Left lung (tissue), 10 donors: ENCODE data around the gene SNIP1. TPM values are rescaled to one million over a fixed set of nuclear protein-coding genes. Genes with fewer than 3 reads are reported as not detected.

ENCODE experiments used
- ATAC-seq: fragments of 200-7000 bp; cut with Tn5 transposase; one replicate; pipeline ENCODE4 v1.9.1; 2020; ENCODE audit warnings: moderate library complexity
- DNase-seq, 4 donors: peaks; one replicate each; pipeline ENCODE4 v3.0.0-alpha.2; 2013 to 2020
- H3K27ac ChIP-seq, 2 donors: fragments of 200-600 bp; sonication (generic) in 1 of 2; one replicate each; pipeline versions ENCODE4 v1.5.0 to v1.8.0; 2020 to 2021
- H3K27me3 ChIP-seq, 2 donors: fragments of 200-600 bp; sonication (generic) in 1 of 2; one replicate each; pipeline versions ENCODE4 v1.5.0 to v1.8.0; 2020 to 2021
- H3K36me3 ChIP-seq, 2 donors: fragments of 200-600 bp; sonication (generic) in 1 of 2; one replicate each; pipeline versions ENCODE4 v1.5.0 to v1.8.0; 2020 to 2021
- H3K4me1 ChIP-seq, 2 donors: fragments of 200-600 bp; one replicate each; pipeline ENCODE4 v1.8.0; 2021
- H3K4me3 ChIP-seq, 2 donors: fragments of 200-600 bp; sonication (generic) in 1 of 2; one replicate each; pipeline versions ENCODE4 v1.5.0 to v1.8.0; 2020 to 2021; ENCODE audit warnings: mild to moderate bottlenecking in 1 of 2
- H3K9me3 ChIP-seq, 2 donors: fragments of 200-600 bp; sonication (generic) in 1 of 2; one replicate each; pipeline versions ENCODE4 v1.5.0 to v1.8.0; 2020 to 2021
- intact Hi-C, 2 donors: fragments of 100-400 bp; cut with DNase I; formaldehyde crosslinking; loops; one replicate each; pipeline versions ENCODE4 v1.11.2 to v1.14.2; 2022
- microRNA-seq, 2 donors: library from miRNA; unstranded; fragments of <30 nt; microRNA quantifications; one replicate each; pipeline ENCODE4, GENCODE V29; 2019
- polyA plus RNA-seq, 6 donors: library from polyadenylated mRNA; unstranded; fragments of 120-200 nt; gene quantifications; one replicate each; pipeline ENCODE4 v1.2.1, GENCODE V29; 2013; ENCODE audit not compliant: insufficient read length in 6 of 6
- total RNA-seq, 2 donors: library from RNA; stranded (reverse); fragmentation: NEBNext Ultra II Directional; extraction: Animal tissue kit (Norgen Biotek cat#: 25700); gene quantifications; one replicate each; pipeline ENCODE4 v1.2.1, GENCODE V29; 2021
- TF ChIP-seq, protein P1 (sequence below), 2 donors: fragments of 200-600 bp; sonication (generic) in 1 of 2; IDR thresholded peaks; one replicate each; pipeline versions ENCODE4 v1.5.0 to v1.8.0; 2021; ENCODE audit warnings: antibody characterized with exemption in 2 of 2
- donor health status: DM: no; HTN: yes; CAD: no.
- donor health status: DM: no; HTN: no; CAD: no.

SNIP1 gene
- total and polyA plus RNA-seq, 8 donors = 12.3 to 17.3 (median 13.8) TPM

DNA sequence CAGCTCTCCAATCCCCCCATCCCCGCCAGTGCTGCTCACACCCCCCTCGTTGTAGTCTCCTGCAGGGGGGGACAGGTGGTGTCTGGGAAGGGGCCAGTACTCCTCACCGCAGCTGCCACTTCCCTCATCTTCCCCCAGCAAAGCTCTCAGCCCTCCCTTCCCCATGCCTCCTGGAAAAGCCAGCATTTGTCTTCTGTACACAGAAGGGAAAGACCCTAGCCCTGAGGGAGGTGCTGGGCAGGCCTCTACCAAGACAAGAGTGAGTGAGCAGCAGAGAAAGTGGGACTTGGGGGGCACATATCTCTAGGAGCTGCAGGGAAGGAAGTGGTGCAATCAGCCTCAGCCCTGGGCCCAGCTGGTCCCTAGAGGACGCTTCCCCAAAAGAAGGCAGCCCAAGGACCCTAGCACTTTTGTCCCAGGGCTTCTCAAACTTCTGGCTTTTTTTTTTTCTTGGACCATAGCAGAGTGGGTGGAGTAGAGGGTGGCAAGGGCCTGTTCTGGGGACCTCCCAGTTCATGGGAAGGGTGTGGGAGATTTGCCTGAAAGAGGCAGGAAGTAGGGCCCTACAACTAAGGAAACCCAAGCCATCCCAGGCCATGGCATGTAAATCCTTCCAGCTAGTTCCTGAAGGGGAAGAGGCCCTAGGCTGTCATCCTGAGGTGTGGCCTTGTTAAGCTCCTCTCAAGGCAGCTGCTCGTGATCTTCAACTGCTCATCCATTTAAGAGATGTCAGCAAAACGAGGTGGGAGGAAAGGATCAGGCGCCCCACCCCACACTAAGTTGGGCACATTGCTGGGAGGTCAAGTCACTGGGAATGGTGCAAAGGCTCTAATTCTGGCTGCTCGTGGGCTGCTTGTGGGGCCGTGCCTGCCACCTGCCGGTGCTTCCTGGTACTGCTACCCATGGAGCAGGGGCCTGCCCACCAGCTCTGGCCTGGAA lies 67.1 kb downstream of the SNIP1 start:
- no peaks in the 10 kb centered on the region for H3K27me3 ChIP-seq
- TF ChIP-seq, protein P1, sequence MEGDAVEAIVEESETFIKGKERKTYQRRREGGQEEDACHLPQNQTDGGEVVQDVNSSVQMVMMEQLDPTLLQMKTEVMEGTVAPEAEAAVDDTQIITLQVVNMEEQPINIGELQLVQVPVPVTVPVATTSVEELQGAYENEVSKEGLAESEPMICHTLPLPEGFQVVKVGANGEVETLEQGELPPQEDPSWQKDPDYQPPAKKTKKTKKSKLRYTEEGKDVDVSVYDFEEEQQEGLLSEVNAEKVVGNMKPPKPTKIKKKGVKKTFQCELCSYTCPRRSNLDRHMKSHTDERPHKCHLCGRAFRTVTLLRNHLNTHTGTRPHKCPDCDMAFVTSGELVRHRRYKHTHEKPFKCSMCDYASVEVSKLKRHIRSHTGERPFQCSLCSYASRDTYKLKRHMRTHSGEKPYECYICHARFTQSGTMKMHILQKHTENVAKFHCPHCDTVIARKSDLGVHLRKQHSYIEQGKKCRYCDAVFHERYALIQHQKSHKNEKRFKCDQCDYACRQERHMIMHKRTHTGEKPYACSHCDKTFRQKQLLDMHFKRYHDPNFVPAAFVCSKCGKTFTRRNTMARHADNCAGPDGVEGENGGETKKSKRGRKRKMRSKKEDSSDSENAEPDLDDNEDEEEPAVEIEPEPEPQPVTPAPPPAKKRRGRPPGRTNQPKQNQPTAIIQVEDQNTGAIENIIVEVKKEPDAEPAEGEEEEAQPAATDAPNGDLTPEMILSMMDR (IDR thresholded peaks at IDR 0.05) = peak; percentile 98
- intact Hi-C loops = loop anchor here in 1 of 2 donors (5.0 kb wide), 1 partner anchor 35 kb away; no protein-coding TSS in a partner anchor

DNA sequence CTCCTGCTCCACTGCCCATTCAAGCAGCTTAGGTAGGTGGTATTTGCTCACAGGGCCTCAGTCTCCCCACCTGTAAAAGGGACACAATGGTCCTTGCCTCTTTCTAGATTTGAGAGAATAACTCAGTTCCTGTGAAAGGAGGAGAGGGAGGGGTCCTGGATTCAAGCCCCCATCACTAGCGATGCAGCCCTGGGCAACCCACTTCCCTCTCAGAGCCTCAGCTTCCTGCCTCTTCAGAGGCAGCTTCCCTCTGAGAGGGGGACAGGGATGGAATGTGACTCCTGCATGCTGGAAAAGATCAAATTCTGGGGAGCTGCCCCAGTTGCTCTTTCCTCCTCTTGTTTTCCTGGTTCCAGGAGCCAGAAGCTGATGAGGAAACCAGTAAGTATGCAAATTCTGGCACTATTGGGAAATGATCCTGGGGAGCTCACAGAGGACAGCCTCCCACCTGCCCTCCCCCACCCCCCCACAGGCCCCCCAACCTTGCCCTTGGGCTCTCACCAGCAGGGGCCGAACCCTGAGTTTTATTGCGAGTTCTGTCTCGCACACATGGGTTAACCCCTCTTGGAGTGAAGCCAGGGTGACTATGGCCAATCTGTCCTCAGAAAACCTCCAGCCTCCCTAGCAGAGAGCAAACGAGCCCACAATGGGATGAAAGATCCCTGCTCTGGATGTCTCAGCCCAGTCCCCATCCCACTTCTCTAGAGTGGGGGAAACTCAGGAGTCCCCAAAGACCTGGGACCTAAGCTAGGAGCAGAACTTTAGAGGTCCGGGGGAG lies 68.0 kb downstream of the SNIP1 start:
- intact Hi-C loops = loop anchor here in 1 of 2 donors (5.0 kb wide), 1 partner anchor 34 kb away; no protein-coding TSS in a partner anchor
- no peaks in the 10 kb centered on the region for H3K9me3 ChIP-seq
- no peak for DNase-seq
- TF ChIP-seq, protein P1 (IDR thresholded peaks at IDR 0.05) = no peak
- H3K4me3 ChIP-seq = no peak overlapping the region
- peak overlapping the region; percentile 74 to 85 for H3K27ac ChIP-seq
- peaks cover 36 to 65% of the 10 kb centered on the region in 2 donors for H3K4me1 ChIP-seq
- no peak for ATAC-seq
- peaks cover 8 to 59% of the 10 kb centered on the region in 2 donors for H3K36me3 ChIP-seq
- H3K27me3 ChIP-seq = no peaks in the 10 kb centered on the region

More for the DNA sequence above, 67.1 kb downstream of the SNIP1 start:
- Histone ChIP-seq H3K4me1 (peaks cover 36 to 58% of the 10 kb centered on the region in 2 donors), H3K27ac (peak overlapping the region; percentile 74 to 85), H3K9me3 (no peaks in the 10 kb centered on the region), H3K36me3 (peaks cover 8 to 59% of the 10 kb centered on the region in 2 donors), H3K4me3 (no peak overlapping the region)
- DNase-seq (peak in 3 of 4 donors; percentile 57 to 94 (median 74)), ATAC-seq (peak; percentile 90)

Small RNAs within 50 kb of the gene (microRNA-seq; reads per million reads assigned to microRNA genes)
- gene MIR5581 = 0.67 to 0.82 reads per million in 2 donors

Other genes with a start within 250 kb of the SNIP1 start
- 10 to 100 TPM; 10.2 to 28.0 TPM for gene ZC3H12A, start 79.7 kb downstream of the SNIP1 start, total RNA-seq
- 1 to 10 TPM; 1.1 to 3.2 (median 1.9) TPM for gene ZC3H12A, start 79.7 kb downstream of the SNIP1 start, polyA plus RNA-seq
- 10 to 100 TPM; 47.7 to 56.0 TPM for gene MEAF6, start 39.5 kb downstream of the SNIP1 start, total RNA-seq
- 10 to 100 TPM; 84.2 to 94.7 (median 87.9) TPM for gene MEAF6, start 39.5 kb downstream of the SNIP1 start, polyA plus RNA-seq
- gene DNALI1, start 2.6 kb upstream of the SNIP1 start, total RNA-seq = 10 to 100 TPM; 17.9 to 24.1 TPM
- 10 to 100 TPM; 44.3 to 60.5 (median 51.6) TPM for gene DNALI1, start 2.6 kb upstream of the SNIP1 start, polyA plus RNA-seq
- 10 to 100 TPM; 32.2 to 41.8 TPM for gene GNL2, start 41.6 kb upstream of the SNIP1 start, total RNA-seq
- 10 to 100 TPM; 56.6 to 70.8 (median 65.3) TPM for gene GNL2, start 41.6 kb upstream of the SNIP1 start, polyA plus RNA-seq
- 1 to 10 TPM in 1 of 2 donors, under 1 TPM in 1; 0.52 to 1.2 TPM for gene RSPO1, start 80.6 kb upstream of the SNIP1 start, total RNA-seq
- gene RSPO1, start 80.6 kb upstream of the SNIP1 start, polyA plus RNA-seq = 1 to 10 TPM in 5 of 6 donors, under 1 TPM in 1; 0.93 to 2.2 (median 1.6) TPM
- 1 to 10 TPM; 3.4 to 5.8 TPM for gene CDCA8, start 138.2 kb upstream of the SNIP1 start, total RNA-seq
- gene CDCA8, start 138.2 kb upstream of the SNIP1 start, polyA plus RNA-seq = 10 to 100 TPM; 12.9 to 32.6 (median 16.4) TPM
- gene EPHA10, start 210.8 kb upstream of the SNIP1 start, total RNA-seq = 1 to 10 TPM; 2.3 to 3.2 TPM
- gene EPHA10, start 210.8 kb upstream of the SNIP1 start, polyA plus RNA-seq = under 1 TPM; 0.13 to 0.25 (median 0.18) TPM
- gene MANEAL, start 239.6 kb upstream of the SNIP1 start, total RNA-seq = 10 to 100 TPM in 1 of 2 donors, 1 to 10 TPM in 1; 8.6 to 11.2 TPM
- 1 to 10 TPM; 4.3 to 5.8 (median 5.2) TPM for gene MANEAL, start 239.6 kb upstream of the SNIP1 start, polyA plus RNA-seq